HCT116 (cell line): ENCODE results near the gene ATRN.

Experiments used
- CBX3 ChIP-seq: IDR thresholded peaks from 2 replicates; pipeline ENCODE4 v1.6.1; 2012; ENCODE audit warnings: low read depth
- CTCF ChIP-seq, 3 experiments: fragments of 200-600 bp in 1 of 3; sonication (generic) in 1 of 3; IDR thresholded peaks in 2 of 3; conservative IDR thresholded peaks in 1 of 3; 2 replicates each; pipeline ENCODE4 v1.5.1; 2012 to 2017; ENCODE audit warnings: low read depth in 2 of 3, low read length in 2 of 3, antibody characterized with exemption in 1 of 3, borderline replicate concordance in 1 of 3, control low read depth in 1 of 3, mild to moderate bottlenecking in 1 of 3, mixed read lengths in 1 of 3, mixed run types in 1 of 3, moderate library complexity in 1 of 3; ENCODE audit not compliant: insufficient read depth in 1 of 3
- EGR1 ChIP-seq: IDR thresholded peaks from 2 replicates; pipeline ENCODE4 v1.6.1; 2012; ENCODE audit warnings: low read depth
- EZH2 ChIP-seq: fragments of 200-600 bp; sonication (generic); IDR thresholded peaks from 2 replicates; pipeline ENCODE4 v1.6.1; 2017; ENCODE audit warnings: antibody characterized with exemption, mixed run types
- EZH2phosphoT487 ChIP-seq: fragments of 200-600 bp; IDR thresholded peaks from 2 replicates; pipeline ENCODE4 v1.6.1; 2018; ENCODE audit warnings: antibody characterized with exemption, borderline replicate concordance
- POLR2A ChIP-seq: IDR thresholded peaks from 2 replicates; pipeline ENCODE4 v1.7.0; 2011; ENCODE audit warnings: borderline replicate concordance; ENCODE audit not compliant: insufficient read depth, insufficient read length; ENCODE audit errors: extremely low read depth
- POLR2AphosphoS5 ChIP-seq: IDR thresholded peaks from 2 replicates; pipeline ENCODE4 v1.6.1; 2011; ENCODE audit warnings: mild to moderate bottlenecking, low read depth, low read length, moderate library complexity
- RAD21 ChIP-seq: IDR thresholded peaks from 2 replicates; pipeline ENCODE4 v1.6.1; 2012; ENCODE audit warnings: low read depth, mild to moderate bottlenecking
- REST ChIP-seq: IDR thresholded peaks from 2 replicates; pipeline ENCODE4 v1.6.1; 2012; ENCODE audit warnings: low read depth
- SIN3A ChIP-seq: IDR thresholded peaks from 2 replicates; pipeline ENCODE4 v1.6.1; 2012; ENCODE audit warnings: low read depth
- TF ChIP-seq, protein P1 (sequence below): IDR thresholded peaks from 2 replicates; pipeline ENCODE4 v1.6.1; 2012

DNA sequence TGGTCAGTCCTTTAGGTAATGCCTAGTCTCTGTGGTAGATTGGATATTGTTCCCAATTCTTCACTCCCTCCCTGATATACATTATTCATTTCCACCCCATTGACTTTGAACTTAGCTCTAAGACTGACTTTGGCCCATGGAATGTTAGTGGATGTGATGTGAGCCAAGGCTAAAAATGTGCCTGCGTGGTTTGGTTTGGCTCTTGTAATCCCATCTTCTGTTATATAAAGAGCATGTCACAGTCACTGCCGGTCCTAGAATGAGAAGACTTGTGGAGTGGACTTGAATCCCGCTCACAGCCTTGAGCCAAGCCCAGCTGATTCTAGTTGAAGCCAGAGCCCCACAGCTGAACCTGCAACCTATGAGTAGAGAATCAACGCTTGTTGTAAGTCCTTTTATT lies 39.7 kb upstream of the ATRN start:
- TF ChIP-seq CTCF (IDR thresholded peaks at IDR 0.05 in 2 of 3, conservative IDR thresholded peaks at IDR 0.05 in 1 of 3; ENCODE audit: borderline replicate concordance in 1 of 3, insufficient read depth in 1 of 3, low read depth in 2 of 3, low read length in 2 of 3) (no peak), POLR2A (no peak), CBX3 (no peak), SIN3A (no peak), EGR1 (no peak), POLR2AphosphoS5 (no peak), EZH2phosphoT487 (no peak), REST (no peak), RAD21 (no peak), EZH2 (no peak)
- TF ChIP-seq, protein P1, sequence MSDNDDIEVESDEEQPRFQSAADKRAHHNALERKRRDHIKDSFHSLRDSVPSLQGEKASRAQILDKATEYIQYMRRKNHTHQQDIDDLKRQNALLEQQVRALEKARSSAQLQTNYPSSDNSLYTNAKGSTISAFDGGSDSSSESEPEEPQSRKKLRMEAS: no peak
